SH-SY5Y (cell line): ENCODE data around the gene SEC61G.

Source experiments
- GATA2 ChIP-seq: IDR thresholded peaks from 2 replicates; pipeline ENCODE4 v1.6.1; 2011; ENCODE audit warnings: mild to moderate bottlenecking, low read depth, low read length
- GATA3 ChIP-seq: IDR thresholded peaks from 2 replicates; pipeline ENCODE4 v1.6.1; 2011; ENCODE audit warnings: low read depth, mild to moderate bottlenecking, low read length, moderate library complexity

GRCh38 chr7:54704851-54705250 is 54.2 kb downstream of the SEC61G start:
- TF ChIP-seq GATA2 = no peak
- TF ChIP-seq GATA3 = no peak
